ENCODE measurements around the gene ARMH4.

DNA sequence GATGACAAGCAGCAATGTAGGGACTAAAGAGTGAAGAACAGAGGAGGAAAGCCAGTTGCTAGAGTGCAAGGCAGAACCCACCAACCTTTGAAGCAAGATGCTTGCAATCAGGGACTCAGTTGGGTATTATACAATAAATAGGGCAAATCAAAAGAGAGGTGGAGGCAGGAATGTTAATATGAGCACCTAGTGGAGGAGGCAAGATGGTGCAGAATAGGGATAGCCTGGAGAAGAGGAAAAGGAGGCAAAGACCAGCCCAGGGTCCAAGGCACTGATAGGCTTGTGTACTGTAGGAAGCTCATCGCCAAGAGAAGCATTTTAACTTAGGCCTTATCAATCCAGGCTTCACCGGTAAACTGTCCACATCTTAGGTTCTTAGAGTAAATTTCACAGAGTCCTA is 137.2 kb downstream of the ARMH4 start:
- TF ChIP-seq, protein P1, sequence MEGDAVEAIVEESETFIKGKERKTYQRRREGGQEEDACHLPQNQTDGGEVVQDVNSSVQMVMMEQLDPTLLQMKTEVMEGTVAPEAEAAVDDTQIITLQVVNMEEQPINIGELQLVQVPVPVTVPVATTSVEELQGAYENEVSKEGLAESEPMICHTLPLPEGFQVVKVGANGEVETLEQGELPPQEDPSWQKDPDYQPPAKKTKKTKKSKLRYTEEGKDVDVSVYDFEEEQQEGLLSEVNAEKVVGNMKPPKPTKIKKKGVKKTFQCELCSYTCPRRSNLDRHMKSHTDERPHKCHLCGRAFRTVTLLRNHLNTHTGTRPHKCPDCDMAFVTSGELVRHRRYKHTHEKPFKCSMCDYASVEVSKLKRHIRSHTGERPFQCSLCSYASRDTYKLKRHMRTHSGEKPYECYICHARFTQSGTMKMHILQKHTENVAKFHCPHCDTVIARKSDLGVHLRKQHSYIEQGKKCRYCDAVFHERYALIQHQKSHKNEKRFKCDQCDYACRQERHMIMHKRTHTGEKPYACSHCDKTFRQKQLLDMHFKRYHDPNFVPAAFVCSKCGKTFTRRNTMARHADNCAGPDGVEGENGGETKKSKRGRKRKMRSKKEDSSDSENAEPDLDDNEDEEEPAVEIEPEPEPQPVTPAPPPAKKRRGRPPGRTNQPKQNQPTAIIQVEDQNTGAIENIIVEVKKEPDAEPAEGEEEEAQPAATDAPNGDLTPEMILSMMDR (IDR thresholded peaks at IDR 0.05): no peak
- no peak for TF ChIP-seq EZH2 (IDR thresholded peaks at IDR 0.05; ENCODE audit: borderline replicate concordance, insufficient read depth, low read depth, low read length, poor library complexity, severe bottlenecking)

Data from B cell (primary cell).